MCF 10A (cell line): Measurements from ENCODE around the gene TSC22D1. TPM values are rescaled to one million over a fixed set of nuclear protein-coding genes. Genes with fewer than 3 reads are reported as not detected.

Source experiments
- BruUV-seq: library from RNA; stranded (reverse); fragments of 400-500 nt; replicated peaks from 2 replicates; lab custom pipeline; 2021; lab: Mats Ljungman, UMichigan
- CTCF ChIA-PET: fragments of 300-600 bp; sonication (Branson Sonifier 250); formaldehyde crosslinking; extraction: SDS; loops from one replicate; lab custom pipeline; 2021; ENCODE audit warnings: antibody characterized with exemption, inconsistent platforms; lab: Yijun Ruan, JAX
- POLR2A ChIA-PET: fragments of 300-600, 350-650 bp; sonication (Branson Sonifier 250); formaldehyde crosslinking; extraction: SDS; loops from one replicate; lab custom pipeline; 2020; ENCODE audit warnings: antibody characterized with exemption, inconsistent platforms; lab: Yijun Ruan, JAX
- DNase-seq: peaks from one replicate; pipeline ENCODE4 v3.0.0-alpha.2; 2018; ENCODE audit not compliant: unreplicated experiment
- H3K27ac Mint-ChIP-seq: one replicate; pipeline ENCODE4 v1.8.0; 2022; ENCODE audit warnings: mild to moderate bottlenecking, low read depth, mixed read lengths; ENCODE audit not compliant: unreplicated experiment
- H3K27me3 Mint-ChIP-seq: one replicate; pipeline ENCODE4 v1.8.0; 2022; ENCODE audit warnings: mixed read lengths; ENCODE audit not compliant: insufficient read depth, unreplicated experiment
- H3K36me3 Mint-ChIP-seq: one replicate; pipeline ENCODE4 v1.8.0; 2022; ENCODE audit warnings: mild to moderate bottlenecking, moderate library complexity, mixed read lengths; ENCODE audit not compliant: insufficient read depth, unreplicated experiment
- H3K4me1 Mint-ChIP-seq: one replicate; pipeline ENCODE4 v1.8.0; 2022; ENCODE audit warnings: mixed read lengths; ENCODE audit not compliant: insufficient read depth, unreplicated experiment
- H3K4me3 Mint-ChIP-seq: one replicate; pipeline ENCODE4 v1.8.0; 2022; ENCODE audit warnings: mild to moderate bottlenecking, moderate library complexity, mixed read lengths; ENCODE audit not compliant: unreplicated experiment
- H3K9me3 Mint-ChIP-seq: one replicate; pipeline ENCODE4 v1.8.0; 2022; ENCODE audit warnings: mixed read lengths; ENCODE audit not compliant: unreplicated experiment
- intact Hi-C: fragments of 100-400 bp; cut with micrococcal nuclease; formaldehyde crosslinking; loops from 2 replicates; pipeline ENCODE4 v1.14.1; 2022
- total RNA-seq: library from RNA; stranded (reverse); gene quantifications from 2 replicates; pipeline ENCODE4 v1.2.3, GENCODE V29; 2022
- TF ChIP-seq, protein P1 (sequence below): fragments of 200-600 bp; IDR thresholded peaks from one replicate; pipeline ENCODE4 v1.8.0; 2022; ENCODE audit warnings: antibody characterized with exemption, mild to moderate bottlenecking; ENCODE audit not compliant: unreplicated experiment

TSC22D1 gene
- total RNA-seq, 1 experiment from 2014 or later: 153 TPM

DNA sequence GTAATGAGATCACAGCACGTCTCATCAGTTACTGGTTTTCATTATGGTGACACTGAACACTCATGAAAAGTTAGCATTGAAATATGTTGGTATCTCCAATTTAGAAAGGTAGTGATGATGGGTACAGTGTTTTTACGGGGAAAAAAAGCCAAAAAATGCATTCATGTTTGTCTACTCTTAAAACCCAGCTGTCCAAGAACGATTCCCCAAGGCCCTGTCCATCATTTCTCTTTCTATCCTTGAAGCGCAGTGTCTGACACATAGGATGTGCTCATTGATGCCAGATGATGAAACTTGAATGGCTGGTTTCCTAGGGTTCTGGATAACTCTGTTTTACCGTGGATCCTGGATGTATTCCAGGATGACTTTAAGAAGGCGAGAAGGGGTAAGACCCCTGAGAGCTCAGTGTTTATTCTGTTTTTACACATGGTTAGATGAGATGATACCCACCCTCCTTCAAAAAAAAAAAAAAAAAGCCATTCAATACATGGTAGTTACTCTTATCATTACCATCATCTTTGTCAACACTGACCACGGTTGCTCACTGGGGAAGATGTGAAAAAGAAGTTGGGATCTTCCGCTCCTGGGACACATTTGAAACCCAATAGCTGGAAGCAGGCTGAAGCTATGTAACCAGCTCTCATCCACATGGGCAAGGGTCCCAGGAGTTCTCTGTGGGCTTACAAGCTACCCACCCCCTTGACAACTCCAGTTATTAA is 180.0 kb downstream of the TSC22D1 start:
- intact Hi-C loops: no loop called here
- Mint-ChIP-seq H3K4me1 (peaks cover 11% of the 10 kb centered on the region), H3K4me3 (no peak overlapping the region), H3K27ac (no peak overlapping the region), H3K9me3 (no peaks in the 10 kb centered on the region), H3K36me3 (no peaks in the 10 kb centered on the region), H3K27me3 (no peaks in the 10 kb centered on the region)
- CTCF ChIA-PET: interaction anchor here (0.5 to 0.9 kb wide), 4 partner anchors 10 to 465 kb away, joined by 3 to 4 read pairs (median 3); no protein-coding TSS in a partner anchor
- TF ChIP-seq, protein P1, sequence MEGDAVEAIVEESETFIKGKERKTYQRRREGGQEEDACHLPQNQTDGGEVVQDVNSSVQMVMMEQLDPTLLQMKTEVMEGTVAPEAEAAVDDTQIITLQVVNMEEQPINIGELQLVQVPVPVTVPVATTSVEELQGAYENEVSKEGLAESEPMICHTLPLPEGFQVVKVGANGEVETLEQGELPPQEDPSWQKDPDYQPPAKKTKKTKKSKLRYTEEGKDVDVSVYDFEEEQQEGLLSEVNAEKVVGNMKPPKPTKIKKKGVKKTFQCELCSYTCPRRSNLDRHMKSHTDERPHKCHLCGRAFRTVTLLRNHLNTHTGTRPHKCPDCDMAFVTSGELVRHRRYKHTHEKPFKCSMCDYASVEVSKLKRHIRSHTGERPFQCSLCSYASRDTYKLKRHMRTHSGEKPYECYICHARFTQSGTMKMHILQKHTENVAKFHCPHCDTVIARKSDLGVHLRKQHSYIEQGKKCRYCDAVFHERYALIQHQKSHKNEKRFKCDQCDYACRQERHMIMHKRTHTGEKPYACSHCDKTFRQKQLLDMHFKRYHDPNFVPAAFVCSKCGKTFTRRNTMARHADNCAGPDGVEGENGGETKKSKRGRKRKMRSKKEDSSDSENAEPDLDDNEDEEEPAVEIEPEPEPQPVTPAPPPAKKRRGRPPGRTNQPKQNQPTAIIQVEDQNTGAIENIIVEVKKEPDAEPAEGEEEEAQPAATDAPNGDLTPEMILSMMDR: no peak
- POLR2A ChIA-PET: interaction anchor here (0.5 to 1.0 kb wide), 2 partner anchors 9 to 222 kb away, joined by 3 read pairs; no protein-coding TSS in a partner anchor
- no TSS peak for BruUV-seq
- DNase-seq: no peak

DNA sequence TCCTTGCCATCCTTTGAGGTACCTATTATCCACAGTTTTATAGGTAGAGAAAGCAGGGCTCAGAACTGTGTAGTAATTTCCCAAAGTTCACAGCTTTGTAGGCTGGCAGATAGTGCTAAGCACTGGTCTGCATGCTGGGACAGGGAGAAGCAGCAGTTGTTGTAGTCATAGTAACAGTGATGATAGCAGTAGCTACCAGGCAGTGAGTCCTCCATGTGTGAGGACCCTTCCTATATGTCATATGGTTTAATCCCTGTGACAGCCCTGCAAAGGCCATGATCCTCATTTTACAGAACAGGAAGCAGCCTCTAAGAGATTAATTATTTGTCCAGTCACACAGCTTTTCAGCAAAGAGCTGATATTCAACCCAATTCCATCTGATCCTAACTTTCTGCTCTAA is 181.5 kb downstream of the TSC22D1 start:
- BruUV-seq: no TSS peak
- POLR2A ChIA-PET: interaction anchor here (0.5 to 0.7 kb wide), 2 partner anchors 12 to 288 kb away, joined by 3 read pairs; no protein-coding TSS in a partner anchor
- intact Hi-C loops: no loop called here
- Mint-ChIP-seq H3K4me3 (no peak overlapping the region), H3K4me1 (peaks cover 11% of the 10 kb centered on the region), H3K9me3 (no peaks in the 10 kb centered on the region), H3K36me3 (no peaks in the 10 kb centered on the region), H3K27me3 (no peaks in the 10 kb centered on the region), H3K27ac (no peak overlapping the region)
- no peak for DNase-seq
- TF ChIP-seq, protein P1: no peak
- CTCF ChIA-PET: no interaction called here

DNA sequence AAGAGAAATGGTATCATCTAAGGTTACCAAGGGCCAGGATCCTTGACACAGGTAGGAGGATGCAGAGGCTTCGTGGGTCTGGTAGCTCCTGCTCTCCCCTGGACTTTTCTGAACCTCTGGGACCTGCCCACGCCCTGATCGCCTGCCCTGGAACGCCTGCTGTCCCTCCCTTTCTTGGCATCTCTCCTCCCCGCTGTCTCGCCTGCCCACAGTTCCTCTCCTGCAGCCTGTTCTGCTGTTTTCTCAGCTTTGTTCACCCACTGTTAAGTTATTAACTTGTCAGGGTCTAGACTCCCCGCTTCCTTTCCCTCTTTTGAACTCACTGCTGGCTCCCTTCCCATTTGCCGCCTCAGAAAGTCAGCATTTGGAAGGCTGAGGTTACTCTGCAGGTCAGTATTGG is 182.7 kb downstream of the TSC22D1 start:
- no peaks in the 10 kb centered on the region for H3K9me3 Mint-ChIP-seq
- H3K36me3 Mint-ChIP-seq: no peaks in the 10 kb centered on the region
- no peaks in the 10 kb centered on the region for H3K27me3 Mint-ChIP-seq
- H3K4me1 Mint-ChIP-seq: peaks cover 19% of the 10 kb centered on the region
- TF ChIP-seq, protein P1: no peak
- intact Hi-C loops: no loop called here
- POLR2A ChIA-PET: no interaction called here
- DNase-seq: peak; percentile 4
- no TSS peak for BruUV-seq
- H3K27ac Mint-ChIP-seq: peak overlapping the region; percentile 1
- CTCF ChIA-PET: no interaction called here
- no peak overlapping the region for H3K4me3 Mint-ChIP-seq

DNA sequence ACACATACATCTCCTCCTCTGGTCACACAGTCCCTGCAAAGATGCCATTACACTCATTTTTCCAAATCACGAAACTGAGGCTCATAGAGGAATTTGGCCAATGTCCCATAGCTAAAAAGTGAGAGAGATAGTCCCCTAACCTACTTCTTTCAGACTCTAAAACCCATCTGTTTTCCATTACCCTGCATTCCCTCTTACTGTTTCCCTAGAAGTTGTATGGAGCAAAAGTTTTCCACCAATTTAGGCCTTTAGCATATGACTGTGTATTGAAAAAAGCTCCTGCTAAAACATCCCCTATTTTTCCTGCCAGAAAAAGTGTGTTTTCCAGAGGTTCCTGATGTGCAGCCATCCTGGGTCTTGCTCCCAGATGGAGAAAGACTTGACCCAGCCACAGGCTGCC is 186.3 kb downstream of the TSC22D1 start:
- TF ChIP-seq, protein P1: no peak
- no peaks in the 10 kb centered on the region for H3K36me3 Mint-ChIP-seq
- H3K4me3 Mint-ChIP-seq: no peak overlapping the region
- CTCF ChIA-PET: interaction anchor here (2.4 kb wide), 1 partner anchor 9 kb away, joined by 5 read pairs; no protein-coding TSS in a partner anchor
- BruUV-seq: no TSS peak
- POLR2A ChIA-PET: no interaction called here
- H3K27me3 Mint-ChIP-seq: no peaks in the 10 kb centered on the region
- H3K4me1 Mint-ChIP-seq: peaks cover 25% of the 10 kb centered on the region
- H3K27ac Mint-ChIP-seq: no peak overlapping the region
- no peak for DNase-seq
- no peaks in the 10 kb centered on the region for H3K9me3 Mint-ChIP-seq
- intact Hi-C loops: no loop called here
